Measurements from ENCODE around the gene RTL1. TPM values are rescaled to one million over a fixed set of nuclear protein-coding genes. Genes with fewer than 3 reads are reported as not detected.

RTL1 gene
- total and polyA plus RNA-seq, 2 of the 13 experiments (the other 11 are each of a cell fraction or from before 2014, with no cell fraction given): not detected

- Histone ChIP-seq H3K27ac (ENCODE audit: extremely low read length, insufficient read depth, low read length) (no peak overlapping the region), H3K4me1 (ENCODE audit: insufficient read depth, low read length) (no peaks in the 10 kb centered on the region), H3K36me3 (replicated peaks in 1 of 2; ENCODE audit: control insufficient read depth in 1 of 2, insufficient read depth in 2 of 2, low read length in 2 of 2) (no peaks in the 10 kb centered on the region), H2AFZ (ENCODE audit: low read length) (no peak overlapping the region), H3K79me2 (ENCODE audit: insufficient read depth, low read length) (no peaks in the 10 kb centered on the region), H3K4me3 (replicated peaks in 1 of 3; ENCODE audit: insufficient read depth in 1 of 3, low read depth in 2 of 3, low read length in 3 of 3) (no peak overlapping the region), H3K27me3 (ENCODE audit: control insufficient read depth in 1 of 2, insufficient read depth in 2 of 2, low read length in 2 of 2) (peaks cover 5 to 44% of the 10 kb centered on the region in 2 experiments), H3K9ac (ENCODE audit: insufficient read depth, low read depth, low read length) (no peak overlapping the region), H3K4me2 (ENCODE audit: low read depth, low read length) (no peak overlapping the region), H3K9me3 (ENCODE audit: low read length) (no peaks in the 10 kb centered on the region), H4K20me1 (ENCODE audit: insufficient read depth, low read length) (no peaks in the 10 kb centered on the region)
- BruUV-seq (replicated peaks): no TSS peak
- DNase-seq (ENCODE audit: low spot score): no peak
- no peak for ATAC-seq
- POLR2A ChIA-PET: no interaction called here
- in situ Hi-C loops (cut with HindIII; ENCODE audit: extremely low pct_ligation_motif_present, low pct_unique_long_range_greater_than_20kb) (no loop called here), intact Hi-C loops (cut with micrococcal nuclease; ENCODE audit: unreplicated experiment) (no loop called here)
- FAIRE-seq: no peak
- 4% methylated on average over 5 of the region's 13 CpGs for WGBS (ENCODE audit: low lambda C conversion rate)
- CTCF ChIA-PET (ENCODE audit: low intra/inter-chr PET ratio, low total read pairs): no interaction called here
- no peak for TF ChIP-seq ZNF609 (CRISPR knock-in tag; IDR thresholded peaks at IDR 0.05; ENCODE audit: borderline replicate concordance)
- TF ChIP-seq, protein P1, sequence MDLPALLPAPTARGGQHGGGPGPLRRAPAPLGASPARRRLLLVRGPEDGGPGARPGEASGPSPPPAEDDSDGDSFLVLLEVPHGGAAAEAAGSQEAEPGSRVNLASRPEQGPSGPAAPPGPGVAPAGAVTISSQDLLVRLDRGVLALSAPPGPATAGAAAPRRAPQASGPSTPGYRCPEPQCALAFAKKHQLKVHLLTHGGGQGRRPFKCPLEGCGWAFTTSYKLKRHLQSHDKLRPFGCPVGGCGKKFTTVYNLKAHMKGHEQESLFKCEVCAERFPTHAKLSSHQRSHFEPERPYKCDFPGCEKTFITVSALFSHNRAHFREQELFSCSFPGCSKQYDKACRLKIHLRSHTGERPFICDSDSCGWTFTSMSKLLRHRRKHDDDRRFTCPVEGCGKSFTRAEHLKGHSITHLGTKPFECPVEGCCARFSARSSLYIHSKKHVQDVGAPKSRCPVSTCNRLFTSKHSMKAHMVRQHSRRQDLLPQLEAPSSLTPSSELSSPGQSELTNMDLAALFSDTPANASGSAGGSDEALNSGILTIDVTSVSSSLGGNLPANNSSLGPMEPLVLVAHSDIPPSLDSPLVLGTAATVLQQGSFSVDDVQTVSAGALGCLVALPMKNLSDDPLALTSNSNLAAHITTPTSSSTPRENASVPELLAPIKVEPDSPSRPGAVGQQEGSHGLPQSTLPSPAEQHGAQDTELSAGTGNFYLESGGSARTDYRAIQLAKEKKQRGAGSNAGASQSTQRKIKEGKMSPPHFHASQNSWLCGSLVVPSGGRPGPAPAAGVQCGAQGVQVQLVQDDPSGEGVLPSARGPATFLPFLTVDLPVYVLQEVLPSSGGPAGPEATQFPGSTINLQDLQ (CRISPR knock-in tag; IDR thresholded peaks at IDR 0.05): no peak
- TF ChIP-seq ZNF646 (CRISPR knock-in tag; IDR thresholded peaks at IDR 0.05): no peak
- TF ChIP-seq CHCHD3 (CRISPR knock-in tag; IDR thresholded peaks at IDR 0.05): no peak
- no peak for TF ChIP-seq ZNF382 (CRISPR knock-in tag; IDR thresholded peaks at IDR 0.05; ENCODE audit: borderline replicate concordance)
- no peak for TF ChIP-seq NR1H2 (CRISPR knock-in tag; IDR thresholded peaks at IDR 0.05; ENCODE audit: borderline replicate concordance, low read depth)
- TF ChIP-seq, protein P2, sequence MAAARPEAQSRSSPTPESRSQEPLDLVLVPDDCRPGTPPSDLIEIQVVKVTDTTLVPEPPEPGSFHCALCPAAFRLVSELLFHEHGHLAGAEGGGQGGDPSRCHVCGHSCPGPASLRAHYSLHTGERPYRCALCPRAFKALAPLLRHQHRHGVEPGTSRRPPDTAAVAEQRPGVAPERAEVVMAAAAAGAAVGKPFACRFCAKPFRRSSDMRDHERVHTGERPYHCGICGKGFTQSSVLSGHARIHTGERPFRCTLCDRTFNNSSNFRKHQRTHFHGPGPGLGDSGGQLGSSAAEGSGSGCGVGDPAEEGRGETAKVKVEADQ (CRISPR knock-in tag; IDR thresholded peaks at IDR 0.05; ENCODE audit: borderline replicate concordance): no peak
- TF ChIP-seq KDM5B (CRISPR knock-in tag; IDR thresholded peaks at IDR 0.05; ENCODE audit: borderline replicate concordance): no peak
Measured at GRCh38 chr14:100867631-100868315, 35.7 kb downstream of the RTL1 start.
